Measurements from ENCODE around the gene FBXL7.

The FBXL7 gene

GRCh38 chr5:15623794-15624193 is 123.8 kb downstream of the FBXL7 start:
- no peak for DNase-seq

- no peak for DNase-seq
These were observed 127.1 kb downstream of the FBXL7 start for GRCh38 chr5:15627109-15627508.

- no peak for DNase-seq
These were observed 127.7 kb downstream of the FBXL7 start for GRCh38 chr5:15627647-15628046.

- DNase-seq: no peak
These were observed 130.5 kb downstream of the FBXL7 start for GRCh38 chr5:15630441-15630840.

- no peak for DNase-seq
These were observed 134.8 kb downstream of the FBXL7 start for GRCh38 chr5:15634591-15635288.

GRCh38 chr5:15635289-15635616 is 135.3 kb downstream of the FBXL7 start:
- DNase-seq: no peak

GRCh38 chr5:15637345-15637744 is 137.4 kb downstream of the FBXL7 start:
- no peak for DNase-seq

GRCh38 chr5:15637886-15638285 is 137.9 kb downstream of the FBXL7 start:
- no peak for DNase-seq

- no peak for DNase-seq
These were observed 138.3 kb downstream of the FBXL7 start for GRCh38 chr5:15638296-15638695.

- DNase-seq: no peak
These were observed 139.3 kb downstream of the FBXL7 start for GRCh38 chr5:15639288-15639687.

GRCh38 chr5:15640116-15640515 is 140.1 kb downstream of the FBXL7 start:
- no peak for DNase-seq

GRCh38 chr5:15643731-15644130 is 143.8 kb downstream of the FBXL7 start:
- DNase-seq: no peak

GRCh38 chr5:15645381-15646160 is 145.6 kb downstream of the FBXL7 start:
- no peak for DNase-seq

- DNase-seq: no peak
These were observed 146.4 kb downstream of the FBXL7 start for GRCh38 chr5:15646371-15646770.

- DNase-seq: no peak
These were observed 147.3 kb downstream of the FBXL7 start for GRCh38 chr5:15647251-15647650.

GRCh38 chr5:15650266-15650665 is 150.3 kb downstream of the FBXL7 start:
- DNase-seq: no peak

GRCh38 chr5:15654779-15655178 is 154.8 kb downstream of the FBXL7 start:
- DNase-seq: no peak

GRCh38 chr5:15655683-15656082 is 155.7 kb downstream of the FBXL7 start:
- no peak for DNase-seq

GRCh38 chr5:15664961-15665360 is 165.0 kb downstream of the FBXL7 start:
- DNase-seq: no peak

GRCh38 chr5:15669826-15670225 is 169.8 kb downstream of the FBXL7 start:
- DNase-seq: no peak

- no peak for DNase-seq
These were observed 174.7 kb downstream of the FBXL7 start for GRCh38 chr5:15674716-15675115.

- DNase-seq: no peak
These were observed 176.6 kb downstream of the FBXL7 start for GRCh38 chr5:15676591-15676990.

- no peak for DNase-seq
These were observed 179.2 kb downstream of the FBXL7 start for GRCh38 chr5:15679161-15679560.

GRCh38 chr5:15680455-15680854 is 180.5 kb downstream of the FBXL7 start:
- DNase-seq: no peak

GRCh38 chr5:15682122-15682521 is 182.1 kb downstream of the FBXL7 start:
- DNase-seq: no peak
